ENCODE measurements around the gene SETD7. TPM values are rescaled to one million over a fixed set of nuclear protein-coding genes. Genes with fewer than 3 reads are reported as not detected.

Gene SETD7
- total and polyA plus RNA-seq, 2 donors (not counting 1 experiment from before 2014, with no cell fraction given): 5.1 to 13.0 TPM

- CTCF ChIA-PET: interaction anchor here (0.7 to 1.5 kb wide), 2 partner anchors 32 to 495 kb away, joined by 4 to 7 read pairs; no protein-coding TSS in a partner anchor
- Mint-ChIP-seq H3K4me1 (peaks cover 9% of the 10 kb centered on the region), H3K4me3 (no peak overlapping the region), H3K27me3 (no peaks in the 10 kb centered on the region), H3K27ac (no peak overlapping the region), H3K9me3 (ENCODE audit: insufficient read depth) (no peaks in the 10 kb centered on the region)
- Histone ChIP-seq H3K4me3 (ENCODE audit: control extremely low read depth in 1 of 5, extremely low read depth in 1 of 5, insufficient read depth in 1 of 5, low read depth in 2 of 5, low read length in 4 of 5) (no peak overlapping the region), H3K9me3 (ENCODE audit: control extremely low read depth in 1 of 3, control insufficient read depth in 2 of 3, insufficient read depth in 1 of 3, low read length in 2 of 3) (no peaks in the 10 kb centered on the region), H3K79me2 (ENCODE audit: control insufficient read depth, insufficient read depth, low read length) (no peaks in the 10 kb centered on the region), H3K27me3 (replicated peaks in 1 of 4; ENCODE audit: control extremely low read depth in 1 of 4, control insufficient read depth in 3 of 4, insufficient read depth in 4 of 4, low read length in 3 of 4) (no peaks in the 10 kb centered on the region), H2AFZ (ENCODE audit: insufficient read depth, low read depth, low read length, poor library complexity, severe bottlenecking) (no peak overlapping the region), H3K36me3 (replicated peaks in 1 of 2; ENCODE audit: control extremely low read depth in 1 of 2, control insufficient read depth in 1 of 2, extremely low read depth in 1 of 2, insufficient read depth in 2 of 2, low read length in 1 of 2) (peaks cover 0 to 48% of the 10 kb centered on the region in 2 experiments), H3K4me1 (ENCODE audit: control insufficient read depth in 2 of 2, insufficient read depth in 2 of 2, low read length in 2 of 2) (peaks cover 3 to 6% of the 10 kb centered on the region in 2 donors), H3K4me2 (replicated peaks; ENCODE audit: low read depth, low read length, poor library complexity, severe bottlenecking) (no peak overlapping the region), H3K9ac (ENCODE audit: low read length) (no peak overlapping the region), H3K27ac (ENCODE audit: low read length in 2 of 2) (no peak overlapping the region), H4K20me1 (ENCODE audit: control insufficient read depth, insufficient read depth, low read length, poor library complexity, severe bottlenecking) (no peaks in the 10 kb centered on the region)
- POLR2A ChIA-PET: interaction anchor here (0.6 kb wide), 1 partner anchor 34 kb away, joined by 4 read pairs; no protein-coding TSS in a partner anchor
- DNase-seq (no peak), ATAC-seq (ENCODE audit: low read depth) (no peak)
- no CpG with 5 or more reads among the region's 2 CpGs for WGBS (ENCODE audit: insufficient coverage)
- TF ChIP-seq EZH2 (IDR thresholded peaks at IDR 0.05; ENCODE audit: borderline replicate concordance, insufficient read depth, low read depth, low read length, poor library complexity, severe bottlenecking): no peak
- no peak for TF ChIP-seq CTCF (IDR thresholded peaks at IDR 0.05)
- intact Hi-C loops (cut with micrococcal nuclease): no loop called here
These were observed 30.6 kb downstream of the SETD7 start for GRCh38 chr4:139525414-139525813.

GRCh38 chr4:139524062-139524631 lies 31.9 kb downstream of the SETD7 start:
- peaks cover 0 to 53% of the 10 kb centered on the region in 2 experiments for H3K36me3 ChIP-seq (replicated peaks in 1 of 2; ENCODE audit: control extremely low read depth in 1 of 2, control insufficient read depth in 1 of 2, extremely low read depth in 1 of 2, insufficient read depth in 2 of 2, low read length in 1 of 2)
- TF ChIP-seq EZH2 (IDR thresholded peaks at IDR 0.05; ENCODE audit: borderline replicate concordance, insufficient read depth, low read depth, low read length, poor library complexity, severe bottlenecking) (no peak), CTCF (IDR thresholded peaks at IDR 0.05) (no peak)
- ChIA-PET CTCF (no interaction called here), POLR2A (no interaction called here)
- H3K27ac ChIP-seq (ENCODE audit: low read length in 2 of 2): no peak overlapping the region
- H4K20me1 ChIP-seq (ENCODE audit: control insufficient read depth, insufficient read depth, low read length, poor library complexity, severe bottlenecking): no peaks in the 10 kb centered on the region
- no peak overlapping the region for H3K4me2 ChIP-seq (replicated peaks; ENCODE audit: low read depth, low read length, poor library complexity, severe bottlenecking)
- intact Hi-C loops (cut with micrococcal nuclease): no loop called here
- peaks cover 9% of the 10 kb centered on the region for H3K4me1 Mint-ChIP-seq
- WGBS (ENCODE audit: insufficient coverage): 100% methylated on average over 4 of the region's 4 CpGs
- H2AFZ ChIP-seq (ENCODE audit: insufficient read depth, low read depth, low read length, poor library complexity, severe bottlenecking): no peak overlapping the region
- H3K9me3 Mint-ChIP-seq (ENCODE audit: insufficient read depth): no peaks in the 10 kb centered on the region
- H3K4me3 Mint-ChIP-seq: no peak overlapping the region
- H3K27me3 ChIP-seq (replicated peaks in 1 of 4; ENCODE audit: control extremely low read depth in 1 of 4, control insufficient read depth in 3 of 4, insufficient read depth in 4 of 4, low read length in 3 of 4): no peaks in the 10 kb centered on the region
- H3K27ac Mint-ChIP-seq: no peak overlapping the region
- H3K27me3 Mint-ChIP-seq: no peaks in the 10 kb centered on the region
- no peak overlapping the region for H3K9ac ChIP-seq (ENCODE audit: low read length)
- DNase-seq (no peak), ATAC-seq (ENCODE audit: low read depth) (no peak)
- H3K4me1 ChIP-seq (ENCODE audit: control insufficient read depth in 2 of 2, insufficient read depth in 2 of 2, low read length in 2 of 2): peaks cover 3 to 6% of the 10 kb centered on the region in 2 donors
- H3K79me2 ChIP-seq (ENCODE audit: control insufficient read depth, insufficient read depth, low read length): no peaks in the 10 kb centered on the region
- no peaks in the 10 kb centered on the region for H3K9me3 ChIP-seq (ENCODE audit: control extremely low read depth in 1 of 3, control insufficient read depth in 2 of 3, insufficient read depth in 1 of 3, low read length in 2 of 3)
- H3K4me3 ChIP-seq (ENCODE audit: control extremely low read depth in 1 of 5, extremely low read depth in 1 of 5, insufficient read depth in 1 of 5, low read depth in 2 of 5, low read length in 4 of 5): no peak overlapping the region

All from B cell (primary cell).